Measurements from ENCODE around the gene KRTAP5-5.

The KRTAP5-5 gene

DNA sequence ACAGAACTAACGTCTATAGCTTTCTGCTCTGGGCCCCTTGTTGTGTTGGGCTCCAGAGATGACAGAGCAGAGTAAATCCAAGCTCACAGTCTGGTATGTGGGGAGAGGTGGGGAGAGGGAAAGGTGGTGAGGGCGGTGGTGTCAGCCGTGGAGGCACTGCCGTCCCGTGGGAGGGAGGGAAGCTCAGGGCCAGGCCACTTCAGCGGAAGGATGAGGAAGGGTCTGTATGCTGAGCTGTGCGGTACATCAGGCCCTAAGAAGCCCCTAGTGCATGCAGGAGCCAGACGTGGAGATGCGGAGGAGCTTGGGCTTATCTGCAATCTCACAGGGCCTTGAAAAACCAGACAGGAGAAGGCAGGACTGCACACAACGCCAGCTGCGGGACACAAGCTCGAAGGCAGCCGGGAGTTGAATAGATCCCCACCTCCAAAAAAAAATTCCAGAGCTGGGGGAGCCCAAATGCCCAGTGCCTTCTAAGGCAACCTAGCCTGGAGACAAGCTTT is 1.5 kb downstream of the KRTAP5-5 start:
- H3K9ac ChIP-seq (ENCODE audit: low read length), result no peak overlapping the region
- no peaks in the 10 kb centered on the region for H3K79me2 ChIP-seq (ENCODE audit: insufficient read depth, low read length)
- H3F3A ChIP-seq (ENCODE audit: insufficient read depth, low read length), result no peaks in the 10 kb centered on the region
- H4K20me1 ChIP-seq (ENCODE audit: insufficient read depth, low read length), result no peaks in the 10 kb centered on the region
- H3K36me3 ChIP-seq (ENCODE audit: insufficient read depth, low read length), result no peaks in the 10 kb centered on the region
- H3K27me3 ChIP-seq (ENCODE audit: insufficient read depth, low read length), result peaks cover 3% of the 10 kb centered on the region; the same call in 1 of the 2 replicates
- no peaks in the 10 kb centered on the region for H3K9me2 ChIP-seq (ENCODE audit: low read depth, low read length)
- no peak overlapping the region for H3K4me3 ChIP-seq (ENCODE audit: low read depth, low read length, poor library complexity, severe bottlenecking)
- no peaks in the 10 kb centered on the region for H3K4me1 ChIP-seq (ENCODE audit: insufficient read depth, low read length, severe bottlenecking)
- H3K9me3 ChIP-seq (ENCODE audit: low read length), result no peaks in the 10 kb centered on the region
- no peak overlapping the region for H3K4me2 ChIP-seq (ENCODE audit: low read length)
- H3K27ac ChIP-seq (ENCODE audit: low read depth, low read length, poor library complexity, severe bottlenecking), result no peak overlapping the region
- TF ChIP-seq CTCF (IDR thresholded peaks at IDR 0.05; ENCODE audit: low read length), result no peak
- TF ChIP-seq EZH2 (IDR thresholded peaks at IDR 0.05; ENCODE audit: borderline replicate concordance, low read length), result no peak
- no peak overlapping the region for H2AFZ ChIP-seq (ENCODE audit: low read length)

- Histone ChIP-seq H3K4me1 (ENCODE audit: insufficient read depth, low read length, severe bottlenecking) (no peaks in the 10 kb centered on the region), H3K27me3 (ENCODE audit: insufficient read depth, low read length) (peaks cover 3% of the 10 kb centered on the region; the same call in 1 of the 2 replicates), H3K9ac (ENCODE audit: low read length) (no peak overlapping the region), H3K36me3 (ENCODE audit: insufficient read depth, low read length) (no peaks in the 10 kb centered on the region), H3K9me2 (ENCODE audit: low read depth, low read length) (no peaks in the 10 kb centered on the region), H3K27ac (ENCODE audit: low read depth, low read length, poor library complexity, severe bottlenecking) (no peak overlapping the region), H3K9me3 (ENCODE audit: low read length) (no peaks in the 10 kb centered on the region), H3K4me2 (ENCODE audit: low read length) (no peak overlapping the region), H3F3A (ENCODE audit: insufficient read depth, low read length) (no peaks in the 10 kb centered on the region), H2AFZ (ENCODE audit: low read length) (no peak overlapping the region), H3K4me3 (ENCODE audit: low read depth, low read length, poor library complexity, severe bottlenecking) (no peak overlapping the region), H3K79me2 (ENCODE audit: insufficient read depth, low read length) (no peaks in the 10 kb centered on the region), H4K20me1 (ENCODE audit: insufficient read depth, low read length) (no peaks in the 10 kb centered on the region)
- TF ChIP-seq EZH2 (IDR thresholded peaks at IDR 0.05; ENCODE audit: borderline replicate concordance, low read length) (no peak), CTCF (IDR thresholded peaks at IDR 0.05; ENCODE audit: low read length) (no peak)
Measured at GRCh38 chr11:1632053-1632714, 2.6 kb downstream of the KRTAP5-5 start.

DNA sequence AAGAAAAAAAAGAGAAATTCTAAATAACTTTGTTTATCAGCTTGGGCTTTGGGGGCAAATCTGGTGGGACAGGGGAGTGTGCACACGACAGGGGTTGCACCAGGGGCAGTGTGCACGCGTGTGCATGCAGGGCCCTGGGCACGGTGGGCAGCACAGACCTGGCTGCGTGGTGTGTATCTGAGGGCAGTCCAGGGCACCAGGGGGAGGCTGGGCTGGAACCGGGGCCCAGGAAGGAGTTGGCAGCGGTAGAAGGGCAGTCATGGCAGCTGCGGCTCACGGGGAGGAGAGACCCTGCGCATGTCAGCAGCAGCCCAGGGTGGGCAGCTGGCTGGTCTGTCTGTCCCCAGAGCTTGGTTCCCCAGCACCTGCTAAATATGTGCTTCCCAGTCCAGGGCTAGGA is 4.3 kb downstream of the KRTAP5-5 start:
- Histone ChIP-seq H3F3A (ENCODE audit: insufficient read depth, low read length) (no peaks in the 10 kb centered on the region), H3K9me2 (ENCODE audit: low read depth, low read length) (no peaks in the 10 kb centered on the region), H3K27ac (ENCODE audit: low read depth, low read length, poor library complexity, severe bottlenecking) (no peak overlapping the region), H3K4me2 (ENCODE audit: low read length) (no peak overlapping the region), H3K9me3 (ENCODE audit: low read length) (no peaks in the 10 kb centered on the region), H3K36me3 (ENCODE audit: insufficient read depth, low read length) (no peaks in the 10 kb centered on the region), H3K27me3 (ENCODE audit: insufficient read depth, low read length) (peaks cover 3% of the 10 kb centered on the region; the same call in 1 of the 2 replicates), H3K79me2 (ENCODE audit: insufficient read depth, low read length) (no peaks in the 10 kb centered on the region), H2AFZ (ENCODE audit: low read length) (no peak overlapping the region), H3K9ac (ENCODE audit: low read length) (no peak overlapping the region), H4K20me1 (ENCODE audit: insufficient read depth, low read length) (no peaks in the 10 kb centered on the region), H3K4me1 (ENCODE audit: insufficient read depth, low read length, severe bottlenecking) (no peaks in the 10 kb centered on the region), H3K4me3 (ENCODE audit: low read depth, low read length, poor library complexity, severe bottlenecking) (no peak overlapping the region)
- no peak for TF ChIP-seq CTCF (IDR thresholded peaks at IDR 0.05; ENCODE audit: low read length)
- no peak for TF ChIP-seq EZH2 (IDR thresholded peaks at IDR 0.05; ENCODE audit: borderline replicate concordance, low read length)

All from OCI-LY1 (cell line).